ENCODE results near the gene LIN9.
"Not testable (repeated sequence)": the region's sequence is repeated elsewhere in the genome, so short reads cannot be mapped to it uniquely, and the experiment has no call there.

The LIN9 gene

GRCh38 chr1:226215239-226215638 lies 93.7 kb downstream of the LIN9 start:
- no peak for DNase-seq (ENCODE audit: low read depth in 3 of 3)

GRCh38 chr1:226212545-226212944 lies 96.4 kb downstream of the LIN9 start:
- DNase-seq (ENCODE audit: low read depth in 3 of 3): no peak

DNA sequence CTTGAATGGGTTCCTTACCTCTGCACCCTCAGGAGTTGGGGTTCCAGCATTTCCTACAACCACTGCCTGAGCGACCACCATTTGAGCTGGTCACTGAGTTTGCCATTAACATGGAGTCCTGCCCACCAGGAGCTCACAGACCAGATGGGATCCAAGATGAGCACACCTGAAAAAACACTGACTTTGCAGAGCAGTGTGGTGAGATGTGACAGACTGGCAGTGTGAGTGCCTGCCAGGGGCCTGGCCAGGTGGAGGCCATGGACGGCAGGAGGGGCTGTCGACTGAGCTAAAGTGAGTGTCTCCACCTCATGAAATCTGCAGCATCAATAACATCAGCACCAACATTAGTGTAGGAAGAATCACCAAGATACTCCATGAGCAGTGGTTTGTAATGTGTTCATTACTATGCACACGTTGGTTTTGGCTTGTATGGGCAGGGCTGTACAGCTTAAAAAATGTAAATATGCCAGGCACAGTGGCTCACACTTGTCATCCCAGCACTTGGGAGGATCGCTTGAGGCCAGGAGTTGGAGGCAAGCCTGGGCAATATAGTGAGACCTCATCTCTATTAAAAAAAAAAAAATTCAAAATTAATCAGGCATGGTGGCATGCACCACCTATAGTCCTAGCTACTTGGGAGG lies 97.7 kb downstream of the LIN9 start:
- no peak for DNase-seq (ENCODE audit: low read depth in 3 of 3)

- DNase-seq (ENCODE audit: low read depth in 3 of 3): no peak
These were observed 98.3 kb downstream of the LIN9 start for GRCh38 chr1:226210571-226211176.

DNA sequence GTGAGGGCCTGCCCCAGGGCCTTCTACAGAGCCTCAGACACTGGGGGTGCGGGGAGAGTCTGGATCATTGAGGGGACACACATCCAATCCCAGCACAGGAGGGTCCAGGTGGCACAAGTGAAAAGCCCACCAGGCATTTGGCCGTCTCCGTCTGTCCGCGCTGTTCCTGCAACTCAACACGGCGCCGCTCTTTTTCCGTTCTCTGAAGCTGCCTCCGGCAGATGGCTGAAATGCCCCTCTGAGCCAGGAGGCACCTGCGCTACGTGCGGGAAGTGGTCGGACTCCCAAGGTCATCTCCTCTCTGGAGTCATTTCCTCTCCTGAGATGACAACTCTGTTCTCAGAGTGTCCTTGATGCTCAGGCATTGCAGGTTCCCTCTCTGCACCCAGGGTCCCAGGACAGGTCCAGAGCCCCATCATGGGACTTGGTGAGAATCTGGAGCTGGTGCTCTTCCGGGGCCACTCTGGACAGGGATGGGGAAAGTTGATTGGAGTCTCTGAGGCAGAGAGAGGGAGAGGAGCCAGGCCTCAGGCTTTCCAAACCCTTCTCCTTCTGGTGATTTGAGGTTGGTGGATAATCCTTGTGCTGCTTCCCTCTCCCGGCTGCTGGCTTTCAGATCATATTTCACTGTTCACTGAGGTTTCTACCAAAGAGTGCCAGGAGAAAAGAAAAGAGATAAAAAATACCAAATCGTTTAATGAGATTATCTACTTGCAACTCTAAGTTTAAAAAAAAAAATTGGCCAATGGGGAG lies 99.5 kb downstream of the LIN9 start:
- DNase-seq (ENCODE audit: low read depth in 3 of 3): no peak

DNA sequence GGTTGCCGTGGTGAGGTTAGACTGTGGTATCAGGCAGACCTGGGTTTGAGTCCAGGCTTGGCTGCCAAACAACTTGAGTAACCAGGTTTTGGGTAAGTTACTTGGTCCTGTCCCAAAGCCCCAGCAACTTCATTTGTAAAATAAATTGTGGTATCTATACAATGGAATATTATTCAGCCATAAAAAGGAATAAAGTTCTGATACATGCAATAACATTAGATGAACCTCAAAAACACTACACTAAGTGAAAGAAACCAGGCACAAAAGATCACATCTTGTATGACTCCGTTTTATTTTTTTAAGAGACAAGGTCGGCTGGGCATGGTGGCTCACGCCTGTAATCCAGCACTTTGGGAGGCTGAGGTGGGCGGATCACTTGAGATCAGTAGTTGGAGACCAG lies 101.9 kb downstream of the LIN9 start:
- no peak for DNase-seq (ENCODE audit: low read depth in 3 of 3)

DNA sequence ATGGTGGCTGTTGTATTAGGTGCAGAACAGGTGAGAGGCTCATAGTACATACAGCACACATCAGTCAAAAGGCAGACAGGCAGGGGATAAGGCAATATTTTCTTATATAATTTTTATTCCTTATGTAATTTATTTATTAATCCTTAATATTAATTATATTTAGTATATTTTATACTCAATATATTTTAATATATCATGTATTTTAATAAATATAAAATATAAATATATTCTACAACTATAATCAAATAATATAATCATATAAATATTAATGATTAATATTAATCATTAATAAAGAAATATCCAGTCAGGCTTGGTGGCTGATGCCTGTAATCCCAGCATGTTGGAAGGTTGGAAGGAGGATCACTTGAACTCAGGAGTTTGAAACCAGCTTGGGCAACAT lies 104.8 kb downstream of the LIN9 start:
- DNase-seq (ENCODE audit: low read depth in 3 of 3): no peak

DNA sequence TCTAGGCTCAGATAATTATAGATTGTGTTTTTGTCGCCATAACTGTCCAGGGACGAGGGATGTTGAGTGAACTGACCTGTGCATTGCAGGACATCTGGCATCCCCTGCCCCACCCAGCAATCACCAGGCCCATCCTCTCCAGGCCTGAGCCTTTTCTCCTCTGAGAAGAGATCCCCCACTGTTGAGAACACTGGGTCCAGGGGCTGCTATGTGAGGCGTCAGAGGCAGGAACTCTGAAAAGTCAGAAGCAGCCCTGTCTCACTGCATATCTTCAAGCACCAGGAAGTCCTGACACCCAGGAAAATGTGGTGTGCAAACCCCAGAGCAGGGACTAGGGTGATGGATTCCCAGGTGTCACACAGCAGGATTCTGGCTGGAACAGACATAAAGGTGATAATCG lies 105.3 kb downstream of the LIN9 start:
- no peak for DNase-seq (ENCODE audit: low read depth in 3 of 3)

DNA sequence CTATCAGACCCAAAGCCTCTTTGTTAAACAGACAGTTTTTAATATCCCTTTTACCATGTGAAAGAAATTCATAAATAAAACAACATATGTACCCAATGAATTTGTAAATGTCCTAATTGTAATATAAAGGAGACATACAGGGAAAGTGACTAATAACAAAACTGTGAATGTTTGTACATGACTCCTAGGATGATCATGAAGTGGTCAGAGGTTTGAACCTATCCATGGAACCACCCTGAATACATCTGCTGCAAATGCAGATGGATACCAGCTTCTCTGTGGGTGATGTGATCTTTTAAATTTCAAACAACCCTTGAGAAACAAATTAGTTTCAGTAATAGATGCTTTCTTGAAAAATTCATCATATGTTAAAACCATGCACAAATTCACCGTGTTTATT lies 105.7 kb downstream of the LIN9 start:
- no peak for DNase-seq (ENCODE audit: low read depth in 3 of 3)

GRCh38 chr1:226202666-226203065 lies 106.3 kb downstream of the LIN9 start:
- DNase-seq (ENCODE audit: low read depth in 3 of 3): not testable (repeated sequence)

- no peak for DNase-seq (ENCODE audit: low read depth in 3 of 3)
These were observed 106.7 kb downstream of the LIN9 start for GRCh38 chr1:226202246-226202645.

DNA sequence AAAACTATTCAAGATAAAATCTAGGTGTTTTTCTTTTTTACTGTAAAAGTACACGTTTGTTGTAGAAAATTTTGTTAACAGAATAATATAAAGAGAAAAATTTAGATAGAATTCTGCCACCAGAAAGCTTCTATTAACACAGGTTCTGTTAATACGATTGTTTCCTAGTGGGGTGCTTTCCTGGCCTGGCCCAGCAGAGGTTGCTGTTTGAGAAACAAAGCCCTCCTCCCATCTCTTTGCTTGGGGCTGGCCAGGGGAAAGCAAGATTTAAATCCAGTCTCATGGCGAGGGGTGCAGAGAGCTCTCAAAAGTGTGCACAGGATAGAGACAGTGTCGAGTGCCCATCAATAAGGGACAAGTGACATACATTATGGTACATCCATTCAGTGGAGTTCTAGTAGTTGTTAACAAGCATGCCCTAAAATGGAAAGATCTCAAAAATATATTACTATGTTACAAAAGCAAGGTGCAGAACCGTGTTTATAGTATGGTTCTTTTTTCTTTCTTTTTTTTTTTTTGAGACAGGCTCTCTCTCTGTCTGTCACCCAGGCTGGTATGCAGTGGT lies 107.9 kb downstream of the LIN9 start:
- DNase-seq (ENCODE audit: low read depth in 3 of 3): no peak

DNA sequence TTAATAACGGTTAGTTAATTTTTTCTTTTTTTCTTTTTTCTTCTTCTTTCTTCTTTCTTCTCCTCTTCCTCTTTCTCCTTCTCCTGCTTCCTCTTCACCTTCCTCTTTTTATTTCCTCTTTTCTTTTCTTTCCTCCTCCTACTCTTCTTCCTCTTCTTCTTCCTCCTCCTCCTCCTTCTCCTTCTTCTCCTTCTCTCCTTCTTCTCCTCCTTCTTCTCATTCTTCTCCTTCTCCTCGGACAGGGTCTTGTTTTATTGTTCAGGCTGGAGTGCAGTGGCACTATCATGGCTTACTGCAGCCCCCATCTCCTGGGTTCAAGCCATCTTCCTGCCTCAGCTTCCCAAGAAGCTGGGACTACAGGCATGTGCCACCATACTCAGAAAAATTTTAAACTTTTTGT lies 109.0 kb downstream of the LIN9 start:
- no peak for DNase-seq (ENCODE audit: low read depth in 3 of 3)

GRCh38 chr1:226195144-226195543 lies 113.8 kb downstream of the LIN9 start:
- no peak for DNase-seq (ENCODE audit: low read depth in 3 of 3)

DNA sequence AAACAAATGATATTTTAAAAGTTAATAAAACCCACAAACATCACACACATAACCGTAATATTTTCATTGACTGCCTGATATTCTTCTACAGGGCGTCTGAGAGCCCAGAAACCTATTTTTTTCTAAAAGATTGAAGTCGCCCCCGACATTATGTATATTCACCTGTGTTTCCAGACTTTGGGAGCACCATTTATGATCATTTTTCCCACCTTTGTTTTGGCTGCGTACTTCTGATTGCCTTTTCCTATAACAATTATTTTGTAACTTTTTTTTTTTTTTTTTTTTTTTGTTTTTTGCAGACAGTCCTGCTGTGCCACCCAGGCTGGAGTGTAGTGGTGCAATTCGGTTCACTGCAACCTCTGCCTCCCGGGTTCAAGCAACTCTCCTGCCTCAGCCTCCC lies 121.6 kb downstream of the LIN9 start:
- no peak for DNase-seq (ENCODE audit: low read depth in 3 of 3)

- no peak for DNase-seq (ENCODE audit: low read depth in 3 of 3)
These were observed 122.0 kb downstream of the LIN9 start for GRCh38 chr1:226187019-226187322.

DNA sequence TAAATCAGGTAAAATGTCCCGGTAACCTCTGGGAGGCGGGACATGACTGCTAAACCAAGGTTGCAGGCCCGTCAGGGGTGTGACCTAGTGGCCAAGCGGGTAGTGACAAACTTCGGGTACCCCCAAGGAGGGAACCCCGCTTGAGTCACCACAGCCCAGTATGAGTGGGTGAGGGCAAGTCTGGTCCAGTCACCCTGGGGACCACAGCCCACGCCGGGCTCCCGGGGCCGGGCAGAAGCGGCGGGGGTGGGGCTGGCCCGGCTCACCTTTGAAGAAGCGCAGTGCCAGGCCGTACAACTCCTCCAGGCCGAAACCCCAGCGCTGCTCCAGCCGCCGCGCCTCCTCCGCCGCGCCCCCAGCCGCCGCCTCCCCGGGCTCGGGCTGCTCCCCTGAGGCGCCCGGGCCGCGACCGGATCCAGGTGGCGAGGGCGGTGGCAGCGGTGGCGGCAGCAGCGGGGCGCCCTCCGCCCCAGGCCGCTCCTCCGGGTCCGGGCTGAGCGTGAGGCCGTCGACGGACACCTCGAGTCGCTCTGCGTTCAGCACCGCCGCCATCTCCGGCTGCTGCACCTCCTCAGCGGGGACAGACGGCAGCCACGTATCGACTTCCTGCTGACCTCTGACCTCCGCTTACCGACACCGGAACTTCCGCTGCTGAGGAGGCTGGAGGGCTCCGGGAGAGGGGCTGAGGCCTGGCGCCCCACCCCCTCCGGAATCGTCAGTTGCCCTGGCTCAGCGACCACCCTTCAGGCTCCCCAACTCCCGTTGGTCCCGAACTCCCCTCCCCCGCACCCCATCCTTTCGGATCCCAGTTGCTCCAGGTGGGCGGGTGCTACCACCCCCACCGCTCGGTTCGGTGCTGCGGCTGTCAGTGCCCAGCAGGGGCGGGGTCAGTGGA lies 122.6 kb downstream of the LIN9 start, which contains the start of gene ACBD3:
TSS of gene ACBD3 (minus strand) at position 618 of the 895 bp plus-strand sequence. CDS start at position 552, 66 bp downstream.
- DNase-seq (ENCODE audit: low read depth in 3 of 3): peak; percentile 56 to 77 (median 68)

- no peak for DNase-seq (ENCODE audit: low read depth in 3 of 3)
These were observed 123.6 kb downstream of the LIN9 start for GRCh38 chr1:226185141-226186036.

DNA sequence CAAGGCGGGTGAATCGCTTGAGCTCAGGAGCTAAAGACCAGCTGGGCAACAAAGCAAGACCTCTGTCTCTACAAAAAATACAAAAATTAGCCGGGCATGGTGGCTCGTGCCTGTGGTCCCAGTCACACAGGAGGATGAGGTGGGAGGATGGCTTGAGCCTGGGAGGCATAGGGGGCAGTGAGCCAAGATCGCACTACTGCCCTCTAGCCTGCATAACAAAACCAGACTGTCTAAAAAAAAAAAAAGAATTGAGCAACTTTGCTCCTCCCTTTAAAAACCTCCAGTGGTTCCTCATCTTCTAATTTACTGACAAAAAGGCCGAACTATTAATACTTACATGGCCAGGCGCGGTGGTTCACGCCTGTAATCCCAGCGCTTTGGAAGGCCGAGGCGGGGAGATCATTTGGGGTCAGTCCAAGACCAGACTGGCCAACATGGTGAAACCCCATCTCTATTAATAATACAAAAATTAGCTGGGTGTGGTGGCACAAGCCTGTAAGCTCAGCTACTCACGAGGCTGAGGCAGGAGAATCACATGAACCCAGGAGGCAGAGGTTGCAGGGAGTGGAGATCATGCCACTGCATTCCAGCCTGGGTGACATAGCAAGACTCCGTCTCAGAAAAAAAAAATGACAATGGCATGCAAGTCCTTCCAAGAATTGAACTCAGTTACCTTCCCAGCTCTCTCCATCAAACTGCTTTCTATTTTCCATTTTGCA lies 126.8 kb downstream of the LIN9 start:
- no peak for DNase-seq (ENCODE audit: low read depth in 3 of 3)
